ENCODE data around the gene CHL1.

Gene CHL1

GRCh38 chr3:199835-200234, 3.3 kb downstream of the CHL1 start:
- DNase-seq (ENCODE audit: low spot score in 2 of 2): no peak
- Histone ChIP-seq H3K27me3 (ENCODE audit: low read depth) (peaks cover 8% of the 10 kb centered on the region), H3K9me3 (no peaks in the 10 kb centered on the region), H3K4me1 (peaks cover 3% of the 10 kb centered on the region; the same call in 1 of the 2 replicates), H3K4me3 (no peak overlapping the region), H3K36me3 (replicated peaks) (no peaks in the 10 kb centered on the region)
- in situ Hi-C loops (cut with MboI; ENCODE audit: low sequenced_read_pairs): no loop called here

GRCh38 chr3:200758-201325, 4.3 kb downstream of the CHL1 start:
- in situ Hi-C loops (cut with MboI; ENCODE audit: low sequenced_read_pairs): no loop called here
- no peak overlapping the region for H3K4me3 ChIP-seq
- no peaks in the 10 kb centered on the region for H3K36me3 ChIP-seq (replicated peaks)
- H3K27me3 ChIP-seq (ENCODE audit: low read depth): peaks cover 8% of the 10 kb centered on the region
- no peaks in the 10 kb centered on the region for H3K9me3 ChIP-seq
- DNase-seq (ENCODE audit: low spot score in 2 of 2): no peak
- H3K4me1 ChIP-seq: peaks cover 3% of the 10 kb centered on the region; the same call in 1 of the 2 replicates

DNA sequence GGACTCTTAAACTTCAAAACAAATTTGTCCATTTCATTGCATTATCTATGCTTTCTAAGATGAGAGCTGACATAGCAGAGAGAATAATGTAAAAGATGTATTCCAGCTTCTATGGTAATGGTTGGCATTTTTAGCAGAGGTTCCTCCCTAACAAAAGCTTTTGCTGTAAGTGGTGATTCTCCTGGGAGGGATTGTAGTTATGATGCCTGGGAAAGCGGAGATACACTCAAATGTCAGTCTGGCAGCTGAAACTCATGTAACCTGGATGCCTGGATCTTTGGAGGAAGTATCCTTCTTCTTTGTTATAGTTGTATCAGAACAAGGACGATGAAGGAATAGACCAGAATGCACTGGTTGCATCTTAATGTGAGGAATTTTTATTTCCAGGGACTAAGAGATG, 7.5 kb downstream of the CHL1 start:
- in situ Hi-C loops (cut with MboI; ENCODE audit: low sequenced_read_pairs): no loop called here
- DNase-seq (ENCODE audit: low spot score in 2 of 2): no peak
- H3K36me3 ChIP-seq (replicated peaks): no peaks in the 10 kb centered on the region
- H3K9me3 ChIP-seq: no peaks in the 10 kb centered on the region
- no peaks in the 10 kb centered on the region for H3K4me1 ChIP-seq
- H3K27me3 ChIP-seq (ENCODE audit: low read depth): no peaks in the 10 kb centered on the region; the same call in 1 of the 2 replicates
- no peak overlapping the region for H3K4me3 ChIP-seq

- in situ Hi-C loops (cut with MboI; ENCODE audit: low sequenced_read_pairs): no loop called here
- Histone ChIP-seq H3K36me3 (replicated peaks) (no peaks in the 10 kb centered on the region), H3K9me3 (no peaks in the 10 kb centered on the region), H3K27me3 (ENCODE audit: low read depth) (no peaks in the 10 kb centered on the region; the same call in 1 of the 2 replicates), H3K4me1 (no peaks in the 10 kb centered on the region), H3K4me3 (no peak overlapping the region)
- no peak for DNase-seq (ENCODE audit: low spot score in 2 of 2)
Observed at GRCh38 chr3:207973-208372, 11.4 kb downstream of the CHL1 start.

- Histone ChIP-seq H3K4me1 (no peaks in the 10 kb centered on the region), H3K9me3 (no peaks in the 10 kb centered on the region), H3K36me3 (replicated peaks) (no peaks in the 10 kb centered on the region), H3K27me3 (ENCODE audit: low read depth) (no peaks in the 10 kb centered on the region; the same call in 1 of the 2 replicates), H3K4me3 (no peak overlapping the region)
- in situ Hi-C loops (cut with MboI; ENCODE audit: low sequenced_read_pairs): no loop called here
- no peak for DNase-seq (ENCODE audit: low spot score in 2 of 2)
Observed at GRCh38 chr3:210669-211068, 14.1 kb downstream of the CHL1 start.

DNA sequence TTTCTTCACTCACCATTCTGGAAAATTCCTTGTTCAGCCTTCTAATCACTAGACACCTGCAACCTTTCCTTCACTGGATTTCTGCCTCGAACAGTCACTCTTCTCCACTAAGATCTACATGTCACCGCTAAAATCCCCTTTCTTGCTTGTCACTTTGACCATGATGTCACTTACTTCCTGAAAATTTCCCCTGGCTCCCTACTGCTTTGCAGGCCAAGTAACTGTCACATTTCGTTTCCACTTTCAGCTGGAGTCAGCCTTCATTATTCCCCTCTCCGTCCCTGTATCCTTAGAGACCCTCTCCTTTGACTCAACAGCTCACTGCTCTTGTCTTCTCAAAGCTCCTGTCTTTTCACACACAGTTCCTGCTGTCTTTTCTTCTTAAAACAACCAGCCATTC, 15.9 kb downstream of the CHL1 start:
- peaks cover 5% of the 10 kb centered on the region; the same call in 1 of the 2 replicates for H3K4me1 ChIP-seq
- no peak overlapping the region for H3K4me3 ChIP-seq
- no peak for DNase-seq (ENCODE audit: low spot score in 2 of 2)
- in situ Hi-C loops (cut with MboI; ENCODE audit: low sequenced_read_pairs): no loop called here
- no peaks in the 10 kb centered on the region for H3K9me3 ChIP-seq
- no peaks in the 10 kb centered on the region for H3K27me3 ChIP-seq (ENCODE audit: low read depth)
- no peaks in the 10 kb centered on the region for H3K36me3 ChIP-seq (replicated peaks)

- Histone ChIP-seq H3K36me3 (replicated peaks) (no peaks in the 10 kb centered on the region), H3K4me3 (no peak overlapping the region), H3K9me3 (no peaks in the 10 kb centered on the region), H3K27me3 (ENCODE audit: low read depth) (no peaks in the 10 kb centered on the region), H3K4me1 (peaks cover 5% of the 10 kb centered on the region; the same call in 1 of the 2 replicates)
- in situ Hi-C loops (cut with MboI; ENCODE audit: low sequenced_read_pairs): no loop called here
- no peak for DNase-seq (ENCODE audit: low spot score in 2 of 2)
Observed at GRCh38 chr3:217099-217813, 20.7 kb downstream of the CHL1 start.

- Histone ChIP-seq H3K9me3 (no peaks in the 10 kb centered on the region; the same call in 1 of the 2 replicates), H3K27me3 (ENCODE audit: low read depth) (no peaks in the 10 kb centered on the region), H3K4me1 (peaks cover 5% of the 10 kb centered on the region; the same call in 1 of the 2 replicates), H3K36me3 (replicated peaks) (no peaks in the 10 kb centered on the region), H3K4me3 (no peak overlapping the region)
- no peak for DNase-seq (ENCODE audit: low spot score in 2 of 2)
- in situ Hi-C loops (cut with MboI; ENCODE audit: low sequenced_read_pairs): no loop called here
Observed at GRCh38 chr3:217948-218347, 21.4 kb downstream of the CHL1 start.

DNA sequence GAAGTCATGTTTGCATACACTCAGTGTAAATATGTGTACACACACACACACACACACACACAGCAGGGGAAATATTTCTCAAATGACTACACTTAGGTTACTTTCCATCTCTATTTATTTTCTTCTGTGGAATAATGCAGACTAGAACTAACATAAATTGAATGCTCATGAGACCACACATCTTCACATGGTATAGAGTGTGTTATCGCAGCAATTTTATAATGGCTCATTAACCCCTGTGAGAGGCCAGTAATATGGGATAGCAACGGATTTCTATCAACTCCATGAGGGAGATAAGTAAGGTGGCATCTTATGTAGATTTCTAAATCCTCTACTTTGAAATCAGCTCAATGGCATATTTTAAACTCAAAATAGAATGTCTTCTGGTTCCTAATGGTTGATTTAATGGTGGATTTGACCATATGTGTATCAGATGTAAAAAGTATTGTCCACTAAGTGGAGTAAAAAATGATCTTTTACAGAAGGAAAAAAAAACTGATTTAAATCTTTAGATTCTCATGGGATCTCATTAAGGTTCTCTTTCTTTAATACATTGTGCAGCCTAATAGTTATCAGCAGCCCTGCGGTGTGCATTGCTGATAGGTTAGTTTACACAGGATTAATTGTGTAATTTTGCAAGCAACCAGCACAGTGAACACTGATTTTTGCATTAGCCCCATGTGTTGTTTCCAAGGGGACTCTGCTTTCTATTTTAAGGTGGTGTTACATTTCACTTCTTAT, 32.0 kb downstream of the CHL1 start:
- peaks cover 3% of the 10 kb centered on the region; the same call in 1 of the 2 replicates for H3K4me1 ChIP-seq
- in situ Hi-C loops (cut with MboI; ENCODE audit: low sequenced_read_pairs): no loop called here
- H3K4me3 ChIP-seq: no peak overlapping the region
- H3K27me3 ChIP-seq (ENCODE audit: low read depth): no peaks in the 10 kb centered on the region
- DNase-seq (ENCODE audit: low spot score in 2 of 2): no peak
- H3K36me3 ChIP-seq (replicated peaks): no peaks in the 10 kb centered on the region
- H3K9me3 ChIP-seq: no peaks in the 10 kb centered on the region

- in situ Hi-C loops (cut with MboI; ENCODE audit: low sequenced_read_pairs): no loop called here
- Histone ChIP-seq H3K4me1 (peaks cover 3% of the 10 kb centered on the region; the same call in 1 of the 2 replicates), H3K27me3 (ENCODE audit: low read depth) (no peaks in the 10 kb centered on the region), H3K9me3 (no peaks in the 10 kb centered on the region), H3K36me3 (replicated peaks) (no peaks in the 10 kb centered on the region), H3K4me3 (no peak overlapping the region)
- no peak for DNase-seq (ENCODE audit: low spot score in 2 of 2)
Observed at GRCh38 chr3:229183-229661, 32.7 kb downstream of the CHL1 start.

- Histone ChIP-seq H3K4me1 (no peaks in the 10 kb centered on the region), H3K9me3 (no peaks in the 10 kb centered on the region), H3K27me3 (ENCODE audit: low read depth) (no peaks in the 10 kb centered on the region), H3K4me3 (no peak overlapping the region), H3K36me3 (replicated peaks) (no peaks in the 10 kb centered on the region)
- DNase-seq (ENCODE audit: low spot score in 2 of 2): no peak
- in situ Hi-C loops (cut with MboI; ENCODE audit: low sequenced_read_pairs): no loop called here
Observed at GRCh38 chr3:236881-237280, 40.3 kb downstream of the CHL1 start.

DNA sequence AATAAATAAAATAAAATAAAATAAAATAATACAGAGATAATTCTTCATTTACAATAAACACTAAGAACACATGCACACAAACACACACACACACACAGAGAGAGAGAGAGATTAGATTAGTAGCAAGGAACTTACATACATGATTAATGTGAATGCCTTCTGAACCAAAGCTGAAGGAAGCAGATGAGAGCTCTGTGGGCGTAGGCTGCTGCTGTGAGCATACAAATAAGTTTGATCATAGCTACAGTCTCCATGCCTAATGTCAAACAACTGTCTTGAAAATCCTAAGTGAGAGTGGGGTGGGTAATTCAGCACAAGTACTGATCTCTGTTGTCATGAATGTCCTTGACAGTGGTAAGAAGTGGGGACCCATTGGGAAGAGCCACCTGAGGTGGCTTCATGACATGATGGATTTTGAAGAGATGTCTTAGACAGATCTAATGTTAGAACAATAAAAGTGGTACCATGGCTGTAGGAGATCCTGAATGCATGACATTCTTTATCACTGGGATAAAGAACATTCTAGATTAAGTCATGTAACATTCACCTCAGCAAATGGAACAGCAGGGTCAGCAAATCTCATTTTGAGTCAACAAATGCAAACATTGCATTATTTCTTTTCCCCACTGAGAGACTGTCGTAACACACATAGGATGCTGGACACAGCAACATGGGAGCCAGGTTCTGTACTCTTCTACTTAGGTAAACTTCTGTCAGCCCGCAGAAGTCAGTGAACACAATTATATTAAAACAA, 46.2 kb downstream of the CHL1 start:
- no peak for DNase-seq (ENCODE audit: low spot score in 2 of 2)
- Histone ChIP-seq H3K36me3 (replicated peaks) (no peaks in the 10 kb centered on the region), H3K4me1 (no peaks in the 10 kb centered on the region), H3K27me3 (ENCODE audit: low read depth) (no peaks in the 10 kb centered on the region), H3K9me3 (no peaks in the 10 kb centered on the region), H3K4me3 (no peak overlapping the region)
- in situ Hi-C loops (cut with MboI; ENCODE audit: low sequenced_read_pairs): no loop called here

DNA sequence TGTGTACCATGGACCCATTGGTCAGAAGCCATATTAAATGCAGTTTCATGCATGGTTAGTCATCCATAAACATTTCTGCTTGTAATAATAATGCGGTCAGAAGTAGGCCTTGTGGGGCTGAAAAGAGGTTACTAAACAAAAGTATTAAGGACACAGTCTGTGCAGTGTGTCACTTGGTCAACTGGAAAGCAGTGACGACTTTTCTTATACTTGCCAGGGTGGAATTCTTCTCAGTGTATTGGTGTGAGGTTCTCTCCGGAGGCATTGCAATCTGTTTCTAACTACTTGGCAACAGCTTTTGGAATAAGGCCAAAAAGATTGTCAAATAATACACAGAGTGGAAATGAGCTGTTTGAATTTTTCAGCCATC, 46.8 kb downstream of the CHL1 start:
- H3K4me3 ChIP-seq: no peak overlapping the region
- H3K4me1 ChIP-seq: no peaks in the 10 kb centered on the region
- H3K9me3 ChIP-seq: no peaks in the 10 kb centered on the region
- in situ Hi-C loops (cut with MboI; ENCODE audit: low sequenced_read_pairs): no loop called here
- no peaks in the 10 kb centered on the region for H3K27me3 ChIP-seq (ENCODE audit: low read depth)
- H3K36me3 ChIP-seq (replicated peaks): no peaks in the 10 kb centered on the region
- no peak for DNase-seq (ENCODE audit: low spot score in 2 of 2)

Data from HAP-1 (cell line).